Adrenal gland (tissue), 5 donors: ENCODE measurements around the gene ZNF324.

Experiments
- POLR2A ChIP-seq, 2 donors: fragments of 450-650 bp; IDR thresholded peaks; one replicate each; pipeline ENCODE4 v1.6.1; 2017; ENCODE audit warnings: antibody characterized with exemption in 2 of 2, mild to moderate bottlenecking in 2 of 2, moderate library complexity in 1 of 2
- TF ChIP-seq, protein P1 (sequence below), 6 experiments: fragments of 450-650 bp in 4 of 6; fragments of 200-600 bp in 2 of 6; sonication (generic) in 1 of 6; IDR thresholded peaks; 1 replicate in 5 of 6; 2 replicates in 1 of 6; pipeline versions ENCODE4 v1.5.1 to v1.8.0; 2016 to 2021; ENCODE audit warnings: antibody characterized with exemption in 6 of 6, mild to moderate bottlenecking in 2 of 6, moderate library complexity in 1 of 6
- donor health status: DM: no; HTN: no; CAD: no.

DNA sequence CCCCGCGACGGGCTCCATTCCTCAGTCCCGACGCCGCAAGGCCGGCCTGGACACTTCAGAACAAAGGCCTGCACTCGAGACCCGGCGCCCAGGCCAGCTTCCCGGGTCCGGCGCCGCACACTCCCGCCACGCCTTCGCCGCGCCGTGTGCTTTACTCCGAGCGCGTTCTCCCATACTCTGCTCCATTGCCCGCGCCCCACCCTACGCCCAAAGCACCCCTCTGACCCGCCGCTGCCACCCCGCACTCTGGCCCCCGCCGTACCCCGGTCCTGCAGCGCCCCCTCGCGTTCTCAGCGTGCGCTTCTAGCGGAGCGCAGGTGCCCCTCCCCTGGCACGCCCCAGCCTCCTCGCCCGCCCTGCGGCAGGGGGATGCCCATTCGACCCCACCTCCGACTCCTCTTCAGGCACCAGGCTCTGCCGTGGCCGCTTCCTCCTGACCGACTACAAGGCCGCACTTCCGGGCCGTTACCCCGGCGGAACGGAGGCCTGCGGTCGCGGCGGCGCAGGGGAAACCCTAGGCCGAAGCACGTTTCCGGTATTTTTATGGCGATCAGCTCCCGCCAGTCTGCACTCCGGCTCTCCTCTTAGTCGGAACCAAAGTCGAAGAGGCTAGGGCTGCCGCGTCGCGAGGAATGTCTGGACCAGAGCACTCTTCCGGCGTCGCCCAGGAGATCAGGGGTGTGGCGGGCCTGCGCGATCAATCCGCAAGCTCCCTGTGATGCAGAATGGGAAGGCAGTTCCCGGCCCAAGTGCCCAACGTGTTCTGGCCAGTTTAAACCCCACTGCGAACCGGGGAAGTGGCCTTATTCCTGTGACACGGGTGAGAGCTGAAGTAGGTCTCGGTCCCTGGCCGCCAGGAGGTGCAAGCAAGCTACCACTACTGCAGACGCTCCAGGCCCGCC lies 52.7 kb downstream of the ZNF324 start, which contains the start of gene ZBTB45:
- TF ChIP-seq, protein P1, sequence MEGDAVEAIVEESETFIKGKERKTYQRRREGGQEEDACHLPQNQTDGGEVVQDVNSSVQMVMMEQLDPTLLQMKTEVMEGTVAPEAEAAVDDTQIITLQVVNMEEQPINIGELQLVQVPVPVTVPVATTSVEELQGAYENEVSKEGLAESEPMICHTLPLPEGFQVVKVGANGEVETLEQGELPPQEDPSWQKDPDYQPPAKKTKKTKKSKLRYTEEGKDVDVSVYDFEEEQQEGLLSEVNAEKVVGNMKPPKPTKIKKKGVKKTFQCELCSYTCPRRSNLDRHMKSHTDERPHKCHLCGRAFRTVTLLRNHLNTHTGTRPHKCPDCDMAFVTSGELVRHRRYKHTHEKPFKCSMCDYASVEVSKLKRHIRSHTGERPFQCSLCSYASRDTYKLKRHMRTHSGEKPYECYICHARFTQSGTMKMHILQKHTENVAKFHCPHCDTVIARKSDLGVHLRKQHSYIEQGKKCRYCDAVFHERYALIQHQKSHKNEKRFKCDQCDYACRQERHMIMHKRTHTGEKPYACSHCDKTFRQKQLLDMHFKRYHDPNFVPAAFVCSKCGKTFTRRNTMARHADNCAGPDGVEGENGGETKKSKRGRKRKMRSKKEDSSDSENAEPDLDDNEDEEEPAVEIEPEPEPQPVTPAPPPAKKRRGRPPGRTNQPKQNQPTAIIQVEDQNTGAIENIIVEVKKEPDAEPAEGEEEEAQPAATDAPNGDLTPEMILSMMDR (IDR thresholded peaks at IDR 0.05): peak; percentile 47 to 92 (median 70)
- TF ChIP-seq POLR2A (IDR thresholded peaks at IDR 0.05): peak; percentile 52 to 57
